ENCODE data around the gene ATAD3A.

- TF ChIP-seq CTCF (IDR thresholded peaks at IDR 0.05) (no peak), POLR2A (IDR thresholded peaks at IDR 0.05) (no peak)
Measured at GRCh38 chr1:1536019-1536937, 24.3 kb downstream of the ATAD3A start.

Data from Peyer's patch (tissue), 4 donors.